Measurements from ENCODE around the gene TCHH. TPM values are rescaled to one million over a fixed set of nuclear protein-coding genes. Genes with fewer than 3 reads are reported as not detected.
"Not testable (repeated sequence)": the region's sequence is repeated elsewhere in the genome, so short reads cannot be mapped to it uniquely, and the experiment has no call there.

Gene TCHH
- total and polyA plus RNA-seq, 2 donors (not counting 3 experiments of a cell fraction or from before 2014, with no cell fraction given) = not detected

DNA sequence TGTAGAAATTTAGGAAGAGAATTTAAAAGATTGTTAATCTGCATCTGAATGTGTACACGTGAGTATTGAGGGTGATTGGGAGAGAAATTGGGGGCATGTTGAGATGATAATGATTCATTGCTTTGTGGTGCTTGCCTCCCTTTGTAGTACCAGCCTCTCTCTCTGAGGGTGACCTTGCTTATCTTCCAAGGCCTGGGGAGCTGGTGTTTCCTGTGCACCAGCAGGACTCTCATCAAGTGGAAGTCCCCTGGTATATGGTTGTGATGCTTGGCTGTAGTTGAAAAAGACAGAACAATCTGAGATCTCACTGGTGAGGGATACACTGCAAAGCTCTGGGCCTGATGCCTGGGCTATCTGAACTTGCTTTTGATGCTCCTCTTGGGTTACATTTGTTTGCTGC, 30.4 kb downstream of the TCHH start:
- FAIRE-seq = no peak
- H3K27ac ChIP-seq (ENCODE audit: insufficient read depth, low read depth, low read length) = no peak overlapping the region
- POLR2A ChIA-PET = no interaction called here
- H3K9me3 ChIP-seq (replicated peaks; ENCODE audit: control insufficient read depth, insufficient read depth, low read length) = no peaks in the 10 kb centered on the region
- no peaks in the 10 kb centered on the region for H3K79me2 ChIP-seq (ENCODE audit: control insufficient read depth, insufficient read depth, low read length)
- H3K36me3 ChIP-seq (ENCODE audit: control insufficient read depth in 2 of 2, extremely low read depth in 1 of 2, insufficient read depth in 2 of 2, low read length in 2 of 2) = no peaks in the 10 kb centered on the region
- no peak overlapping the region for H3K9ac ChIP-seq (replicated peaks; ENCODE audit: extremely low read depth, insufficient read depth, low read length)
- no peak overlapping the region for H3K4me3 ChIP-seq (replicated peaks in 1 of 3; ENCODE audit: insufficient read depth in 1 of 3, low read depth in 1 of 3, low read length in 3 of 3)
- H3K4me2 ChIP-seq (ENCODE audit: insufficient read depth, low read length) = no peak overlapping the region
- no peak for DNase-seq (ENCODE audit: low read depth, low spot score)
- no TSS peak for BruUV-seq (replicated peaks)
- H3K27me3 ChIP-seq (ENCODE audit: control insufficient read depth in 2 of 2, insufficient read depth in 2 of 2, low read length in 2 of 2) = peaks cover 0 to 4% of the 10 kb centered on the region in 2 experiments
- H3K9me1 ChIP-seq (replicated peaks; ENCODE audit: control insufficient read depth, extremely low read depth, insufficient read depth, low read length) = no peaks in the 10 kb centered on the region
- no peaks in the 10 kb centered on the region for H4K20me1 ChIP-seq (replicated peaks; ENCODE audit: control insufficient read depth, extremely low read depth, insufficient read depth, low read length)
- no peaks in the 10 kb centered on the region for H3K4me1 ChIP-seq (ENCODE audit: control insufficient read depth, extremely low read depth, insufficient read depth, low read length)
- CTCF ChIA-PET = no interaction called here
- intact Hi-C loops (cut with micrococcal nuclease) (no loop called here), dilution Hi-C loops (cut with MboI; ENCODE audit: extremely low pct_ligation_motif_present, low sequenced_read_pairs) (no loop called here)
- no peak overlapping the region for H2AFZ ChIP-seq (ENCODE audit: low read depth, low read length)
- TF ChIP-seq EZH2 (IDR thresholded peaks at IDR 0.05; ENCODE audit: borderline replicate concordance, low read depth, low read length, severe bottlenecking) (no peak), JUN (IDR thresholded peaks at IDR 0.05; ENCODE audit: borderline replicate concordance, insufficient read depth, insufficient read length, low read depth) (no peak), MYC (IDR thresholded peaks at IDR 0.05; ENCODE audit: low read depth, low read length) (no peak), POLR2A (IDR thresholded peaks at IDR 0.05; ENCODE audit: low read depth, low read length) (no peak), GATA2 (IDR thresholded peaks at IDR 0.05; ENCODE audit: insufficient read depth, insufficient read length, low read depth, low read length) (no peak), FOS (IDR thresholded peaks at IDR 0.05; ENCODE audit: borderline replicate concordance, insufficient read depth, low read length) (no peak), POLR2AphosphoS5 (IDR thresholded peaks at IDR 0.05; ENCODE audit: insufficient read depth, low read depth, low read length) (no peak)
- TF ChIP-seq, protein P1, sequence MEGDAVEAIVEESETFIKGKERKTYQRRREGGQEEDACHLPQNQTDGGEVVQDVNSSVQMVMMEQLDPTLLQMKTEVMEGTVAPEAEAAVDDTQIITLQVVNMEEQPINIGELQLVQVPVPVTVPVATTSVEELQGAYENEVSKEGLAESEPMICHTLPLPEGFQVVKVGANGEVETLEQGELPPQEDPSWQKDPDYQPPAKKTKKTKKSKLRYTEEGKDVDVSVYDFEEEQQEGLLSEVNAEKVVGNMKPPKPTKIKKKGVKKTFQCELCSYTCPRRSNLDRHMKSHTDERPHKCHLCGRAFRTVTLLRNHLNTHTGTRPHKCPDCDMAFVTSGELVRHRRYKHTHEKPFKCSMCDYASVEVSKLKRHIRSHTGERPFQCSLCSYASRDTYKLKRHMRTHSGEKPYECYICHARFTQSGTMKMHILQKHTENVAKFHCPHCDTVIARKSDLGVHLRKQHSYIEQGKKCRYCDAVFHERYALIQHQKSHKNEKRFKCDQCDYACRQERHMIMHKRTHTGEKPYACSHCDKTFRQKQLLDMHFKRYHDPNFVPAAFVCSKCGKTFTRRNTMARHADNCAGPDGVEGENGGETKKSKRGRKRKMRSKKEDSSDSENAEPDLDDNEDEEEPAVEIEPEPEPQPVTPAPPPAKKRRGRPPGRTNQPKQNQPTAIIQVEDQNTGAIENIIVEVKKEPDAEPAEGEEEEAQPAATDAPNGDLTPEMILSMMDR (IDR thresholded peaks at IDR 0.05; ENCODE audit: extremely low read depth in 1 of 2, insufficient read depth in 1 of 2, low read depth in 1 of 2, low read length in 2 of 2) = no peak
- TF ChIP-seq, protein P2, sequence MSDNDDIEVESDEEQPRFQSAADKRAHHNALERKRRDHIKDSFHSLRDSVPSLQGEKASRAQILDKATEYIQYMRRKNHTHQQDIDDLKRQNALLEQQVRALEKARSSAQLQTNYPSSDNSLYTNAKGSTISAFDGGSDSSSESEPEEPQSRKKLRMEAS (IDR thresholded peaks at IDR 0.05; ENCODE audit: insufficient read depth, insufficient read length) = no peak

DNA sequence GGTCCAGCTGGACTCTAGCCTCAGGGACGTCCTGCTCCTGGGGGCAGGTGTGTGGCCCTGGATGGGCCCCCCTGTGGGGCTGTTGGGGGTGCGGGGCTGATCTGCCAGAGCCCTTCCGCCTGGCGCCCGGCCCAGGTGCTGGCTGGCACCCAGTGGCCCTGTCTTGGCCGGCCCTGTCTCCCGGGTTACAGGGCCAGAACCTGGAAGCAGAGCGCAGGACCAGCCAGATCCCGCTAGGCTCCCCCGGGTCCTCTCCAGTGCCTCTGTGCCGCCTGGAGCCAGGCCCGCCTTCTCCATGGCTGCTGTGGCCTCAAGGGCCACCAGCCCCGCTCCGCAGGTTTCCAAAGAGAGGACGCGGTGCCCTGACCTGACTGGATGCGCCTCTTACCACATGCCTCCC, 34.2 kb downstream of the TCHH start:
- H3K4me1 ChIP-seq (ENCODE audit: control insufficient read depth, extremely low read depth, insufficient read depth, low read length); intact Hi-C loops (cut with micrococcal nuclease); H3K4me2 ChIP-seq (ENCODE audit: insufficient read depth, low read length); H3K27me3 ChIP-seq (ENCODE audit: control insufficient read depth in 2 of 2, insufficient read depth in 2 of 2, low read length in 2 of 2); H3K9me1 ChIP-seq (replicated peaks; ENCODE audit: control insufficient read depth, extremely low read depth, insufficient read depth, low read length); H2AFZ ChIP-seq (ENCODE audit: low read depth, low read length); H3K27ac ChIP-seq (ENCODE audit: insufficient read depth, low read depth, low read length); dilution Hi-C loops (cut with MboI; ENCODE audit: extremely low pct_ligation_motif_present, low sequenced_read_pairs); DNase-seq (ENCODE audit: low read depth, low spot score); H3K79me2 ChIP-seq (ENCODE audit: control insufficient read depth, insufficient read depth, low read length); BruUV-seq (replicated peaks); H3K36me3 ChIP-seq (ENCODE audit: control insufficient read depth in 2 of 2, extremely low read depth in 1 of 2, insufficient read depth in 2 of 2, low read length in 2 of 2); POLR2A ChIA-PET; H3K4me3 ChIP-seq (replicated peaks in 1 of 3; ENCODE audit: insufficient read depth in 1 of 3, low read depth in 1 of 3, low read length in 3 of 3); CTCF ChIA-PET; FAIRE-seq; H3K9me3 ChIP-seq (replicated peaks; ENCODE audit: control insufficient read depth, insufficient read depth, low read length); H3K9ac ChIP-seq (replicated peaks; ENCODE audit: extremely low read depth, insufficient read depth, low read length); H4K20me1 ChIP-seq (replicated peaks; ENCODE audit: control insufficient read depth, extremely low read depth, insufficient read depth, low read length): not testable (repeated sequence)

DNA sequence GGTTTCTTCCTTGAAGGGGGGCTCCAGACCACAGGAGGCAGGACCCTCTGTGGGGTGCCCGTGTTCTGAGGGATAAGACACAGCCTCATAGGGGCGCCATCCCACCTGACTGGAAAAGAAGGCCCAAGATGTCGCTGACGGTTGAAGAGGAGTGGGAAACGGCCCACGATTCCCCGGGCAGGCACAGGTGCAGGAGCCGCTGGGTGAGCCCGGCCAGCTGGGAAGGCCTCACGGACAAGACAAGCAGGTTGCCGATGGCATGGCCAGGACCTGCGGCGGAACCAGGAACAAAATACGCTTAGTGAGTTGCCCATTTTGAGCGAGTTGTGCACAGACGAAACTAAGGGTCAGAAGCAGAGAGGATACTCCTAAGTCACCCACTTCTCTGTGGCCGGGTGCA, 34.8 kb downstream of the TCHH start:
- BruUV-seq (replicated peaks) = not testable (repeated sequence)

More for the DNA sequence above, 34.8 kb downstream of the TCHH start:
- H3K79me2 ChIP-seq (ENCODE audit: control insufficient read depth, insufficient read depth, low read length); intact Hi-C loops (cut with micrococcal nuclease); H3K9ac ChIP-seq (replicated peaks; ENCODE audit: extremely low read depth, insufficient read depth, low read length); H3K4me2 ChIP-seq (ENCODE audit: insufficient read depth, low read length); H3K9me1 ChIP-seq (replicated peaks; ENCODE audit: control insufficient read depth, extremely low read depth, insufficient read depth, low read length); H3K9me3 ChIP-seq (replicated peaks; ENCODE audit: control insufficient read depth, insufficient read depth, low read length); H3K36me3 ChIP-seq (ENCODE audit: control insufficient read depth in 2 of 2, extremely low read depth in 1 of 2, insufficient read depth in 2 of 2, low read length in 2 of 2); DNase-seq (ENCODE audit: low read depth, low spot score); FAIRE-seq; H3K27ac ChIP-seq (ENCODE audit: insufficient read depth, low read depth, low read length); H4K20me1 ChIP-seq (replicated peaks; ENCODE audit: control insufficient read depth, extremely low read depth, insufficient read depth, low read length); H3K27me3 ChIP-seq (ENCODE audit: control insufficient read depth in 2 of 2, insufficient read depth in 2 of 2, low read length in 2 of 2); POLR2A ChIA-PET; H3K4me1 ChIP-seq (ENCODE audit: control insufficient read depth, extremely low read depth, insufficient read depth, low read length); H2AFZ ChIP-seq (ENCODE audit: low read depth, low read length); CTCF ChIA-PET; H3K4me3 ChIP-seq (replicated peaks in 1 of 3; ENCODE audit: insufficient read depth in 1 of 3, low read depth in 1 of 3, low read length in 3 of 3); dilution Hi-C loops (cut with MboI; ENCODE audit: extremely low pct_ligation_motif_present, low sequenced_read_pairs): not testable (repeated sequence)
